Measurements from ENCODE around the gene CHRNA5.
"Not testable (repeated sequence)": the region's sequence is repeated elsewhere in the genome, so short reads cannot be mapped to it uniquely, and the experiment has no call there.

CHRNA5 gene

GRCh38 chr15:78565097-78565950 lies at the start of gene CHRNA5:
Gene CHRNA5, plus strand, starts transcription at chr15:78565520. Its CDS starts 200 bp downstream, at chr15:78565720.
- peak; percentile 75 for DNase-seq (ENCODE audit: low spot score)

GRCh38 chr15:78520035-78520434 lies 45.3 kb upstream of the CHRNA5 start:
- not testable (repeated sequence) for DNase-seq (ENCODE audit: low spot score)

DNA sequence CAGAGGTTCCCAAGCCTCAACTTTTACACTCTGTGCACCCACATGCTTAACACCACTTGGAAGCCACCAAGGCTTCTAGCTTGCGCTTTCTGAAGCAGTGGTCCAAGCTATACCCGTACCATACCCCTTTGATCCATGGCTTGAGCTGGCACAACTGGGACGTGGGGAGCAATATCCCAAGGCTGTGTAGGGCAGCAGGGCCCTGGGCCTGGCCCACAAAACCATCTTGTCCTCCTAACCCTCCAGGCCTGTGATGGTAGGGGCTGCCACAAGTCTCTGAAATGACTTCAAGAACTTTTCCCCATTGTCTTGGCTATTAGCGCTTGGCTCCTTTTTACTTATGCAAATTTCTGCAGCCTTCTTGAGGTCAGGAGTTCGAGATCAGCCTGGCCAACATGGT lies 41.1 kb upstream of the CHRNA5 start:
- DNase-seq (ENCODE audit: low spot score), result no peak

- DNase-seq (ENCODE audit: low spot score), result no peak
Observed at GRCh38 chr15:78527325-78527724, 38.0 kb upstream of the CHRNA5 start.

- no peak for DNase-seq (ENCODE audit: low spot score)
Observed at GRCh38 chr15:78533331-78533730, 32.0 kb upstream of the CHRNA5 start.

GRCh38 chr15:78536134-78536533 lies 29.2 kb upstream of the CHRNA5 start:
- no peak for DNase-seq (ENCODE audit: low spot score)

GRCh38 chr15:78537266-78537905 lies 27.9 kb upstream of the CHRNA5 start:
- no peak for DNase-seq (ENCODE audit: low spot score)

DNA sequence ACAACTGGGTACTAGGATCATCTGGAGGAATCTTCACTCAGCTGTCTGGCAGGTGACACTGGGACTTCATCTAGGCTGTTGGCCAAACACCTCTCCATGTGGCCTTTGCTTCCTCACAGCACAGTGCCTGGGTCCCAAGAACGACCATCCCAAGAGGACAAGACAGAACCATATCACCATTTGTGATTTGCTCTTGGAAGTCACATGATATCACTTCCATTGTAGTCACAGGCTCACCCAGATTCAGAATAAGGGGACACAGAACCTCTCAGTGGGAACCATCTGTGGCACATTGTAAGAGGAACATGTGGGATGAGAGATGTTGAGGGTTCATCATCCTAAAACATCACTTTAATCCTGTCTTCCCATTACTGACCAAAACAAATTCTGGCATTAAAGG lies 27.0 kb upstream of the CHRNA5 start:
- no peak for DNase-seq (ENCODE audit: low spot score)

DNA sequence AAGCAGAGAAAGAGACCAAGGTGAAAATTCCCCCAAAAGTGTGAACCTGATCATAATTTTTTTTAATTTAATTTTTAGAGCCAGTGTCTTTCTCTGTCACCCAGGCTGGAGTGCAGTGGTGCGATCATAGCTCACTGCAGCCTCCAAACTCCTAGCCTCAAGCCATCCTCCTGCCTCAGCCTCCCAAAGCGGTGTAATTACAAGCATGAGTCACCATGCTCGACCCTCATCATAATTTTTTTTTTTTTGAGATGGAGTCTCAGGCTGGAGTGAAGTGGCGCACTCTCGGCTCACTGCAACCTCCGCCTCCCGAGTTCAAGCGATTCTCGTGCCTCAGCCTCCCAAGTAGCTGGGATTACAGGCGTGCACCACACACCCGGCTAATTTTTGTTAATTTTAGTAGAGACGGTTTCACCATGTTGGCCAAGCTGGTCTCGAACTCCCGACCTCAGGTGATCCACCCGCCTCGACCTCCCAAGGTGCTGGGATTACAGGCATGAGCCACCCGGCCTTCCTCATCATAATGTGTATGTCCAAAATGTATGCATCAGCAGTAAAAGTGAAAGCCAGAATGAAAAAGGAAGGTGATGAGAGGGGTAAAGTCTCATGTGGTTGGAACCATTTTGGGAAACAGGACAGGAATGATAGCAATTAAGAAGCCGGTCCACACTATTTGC lies 25.7 kb upstream of the CHRNA5 start:
- not testable (repeated sequence) for DNase-seq (ENCODE audit: low spot score)

DNA sequence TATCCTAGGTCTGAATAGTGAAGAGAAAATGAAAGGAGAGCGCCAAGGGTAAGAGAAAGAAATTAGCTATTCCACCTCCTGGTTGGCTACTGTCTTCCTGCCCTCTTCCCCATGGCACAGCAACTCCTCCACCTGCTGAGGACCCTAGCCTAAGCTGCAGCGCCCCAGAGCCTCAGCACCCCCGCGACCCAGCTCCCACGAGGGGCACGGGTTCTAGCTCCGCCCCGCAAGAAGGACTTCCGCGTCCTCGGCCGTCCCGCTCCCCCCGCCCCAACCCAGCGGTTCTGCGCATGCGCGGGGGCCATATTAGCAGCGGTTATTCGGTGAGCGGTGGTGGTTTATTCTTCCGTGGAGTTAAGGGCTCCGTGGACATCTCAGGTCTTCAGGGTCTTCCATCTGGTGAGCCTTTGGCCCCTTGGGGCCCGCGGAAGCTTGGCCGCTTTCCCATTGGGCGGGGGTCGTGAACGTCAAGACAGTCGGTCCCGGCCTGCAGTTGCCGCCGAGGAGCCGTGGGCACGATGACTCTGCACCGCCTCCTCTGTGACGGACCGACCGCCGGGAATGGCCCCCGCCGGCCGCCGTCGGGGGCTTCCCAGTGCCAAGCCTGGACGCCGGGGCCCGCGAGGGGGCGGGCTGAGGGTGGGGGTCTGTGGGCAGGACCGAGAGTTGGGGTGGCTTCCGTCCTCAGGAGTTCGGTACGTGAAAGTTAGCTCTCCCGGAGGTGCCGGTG lies 25.0 kb upstream of the CHRNA5 start, which contains the start of gene PSMA4:
PSMA4 (plus strand) TSS at position 304 of the 730 bp plus-strand sequence. CDS start 1,484 bp downstream, outside the sequence.
- DNase-seq (ENCODE audit: low spot score), result peak; percentile 92

- DNase-seq (ENCODE audit: low spot score), result no peak
Observed at GRCh38 chr15:78540871-78541743, 24.2 kb upstream of the CHRNA5 start.

GRCh38 chr15:78541744-78542034 lies 23.6 kb upstream of the CHRNA5 start:
- DNase-seq (ENCODE audit: low spot score), result no peak

DNA sequence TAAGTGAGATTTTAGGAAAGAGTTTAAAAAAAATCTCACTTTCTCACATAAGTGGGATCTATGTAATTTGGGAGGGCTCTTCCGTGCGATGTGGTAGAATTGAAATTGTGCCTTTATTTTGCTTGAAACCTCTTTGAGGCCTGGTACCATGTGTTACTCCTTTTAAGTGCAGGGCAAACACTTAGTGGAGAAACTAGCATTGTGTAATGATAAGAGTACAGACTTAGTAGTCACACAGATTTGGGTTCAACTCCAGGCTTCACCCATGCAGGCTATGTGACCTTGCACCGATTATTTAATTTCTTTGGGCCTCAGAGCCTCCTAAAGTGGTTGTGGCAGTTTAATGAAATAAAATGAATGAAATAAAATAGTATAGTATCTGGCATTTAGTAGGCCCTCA lies 22.7 kb upstream of the CHRNA5 start:
- DNase-seq (ENCODE audit: low spot score), result no peak

GRCh38 chr15:78550194-78550593 lies 15.1 kb upstream of the CHRNA5 start:
- no peak for DNase-seq (ENCODE audit: low spot score)

DNA sequence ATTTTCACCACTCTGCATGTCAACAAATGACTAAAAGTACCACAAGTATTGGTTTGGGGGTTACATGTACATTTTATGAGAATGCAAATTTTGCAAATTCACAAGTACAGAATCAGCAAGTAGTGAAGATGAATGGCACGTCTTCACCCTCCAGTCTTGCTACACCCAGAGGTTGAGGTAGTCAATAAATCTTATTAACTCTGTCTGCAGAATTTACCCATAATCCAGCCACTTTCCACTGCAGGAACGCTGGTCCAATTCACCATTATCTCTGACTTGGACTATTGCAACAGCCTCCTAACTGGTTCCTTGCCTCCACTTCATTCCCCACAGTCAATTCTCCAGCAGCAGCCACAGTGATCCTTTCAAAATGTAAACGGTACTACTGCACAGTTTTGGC lies 14.5 kb upstream of the CHRNA5 start:
- no peak for DNase-seq (ENCODE audit: low spot score)

GRCh38 chr15:78551902-78552301 lies 13.4 kb upstream of the CHRNA5 start:
- no peak for DNase-seq (ENCODE audit: low spot score)

DNA sequence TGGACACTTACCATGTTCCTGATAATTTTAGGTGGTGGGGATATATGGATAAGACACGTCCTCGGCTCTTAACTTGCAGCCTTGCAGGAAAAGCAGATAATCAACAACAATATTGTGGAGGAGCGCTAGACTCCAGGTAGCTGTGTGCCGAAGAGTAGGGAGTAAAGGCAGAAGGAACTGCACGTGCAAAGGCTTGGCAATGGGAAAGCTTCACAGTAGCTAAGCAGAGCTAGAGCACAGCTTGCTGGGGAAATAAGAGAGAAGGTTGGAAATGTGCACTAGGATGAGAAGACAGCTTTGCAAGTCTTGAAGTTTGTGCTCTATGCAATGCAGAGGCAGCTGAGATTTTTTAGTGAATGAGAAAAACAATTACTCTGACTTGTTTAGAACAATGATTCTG lies 12.7 kb upstream of the CHRNA5 start:
- no peak for DNase-seq (ENCODE audit: low spot score)

DNA sequence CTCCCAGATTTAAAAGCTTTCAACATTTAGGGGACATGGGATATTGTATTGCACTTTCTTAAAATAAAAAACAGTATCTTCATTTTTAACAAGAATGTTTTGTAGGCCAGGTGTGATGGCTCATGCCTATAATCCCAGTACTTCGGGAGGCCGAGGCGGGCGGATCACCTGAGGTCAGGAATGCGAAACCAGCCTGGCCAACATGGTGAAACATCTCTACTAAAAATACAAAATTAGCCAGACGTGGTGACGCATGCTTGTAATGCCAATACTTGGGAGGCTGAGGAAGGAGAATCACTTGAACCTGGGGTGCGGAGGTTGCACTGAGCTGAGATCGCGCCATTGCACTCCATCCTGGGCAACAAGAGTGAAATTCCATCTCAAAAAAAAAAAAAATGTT lies 5.1 kb upstream of the CHRNA5 start:
- not testable (repeated sequence) for DNase-seq (ENCODE audit: low spot score)

DNA sequence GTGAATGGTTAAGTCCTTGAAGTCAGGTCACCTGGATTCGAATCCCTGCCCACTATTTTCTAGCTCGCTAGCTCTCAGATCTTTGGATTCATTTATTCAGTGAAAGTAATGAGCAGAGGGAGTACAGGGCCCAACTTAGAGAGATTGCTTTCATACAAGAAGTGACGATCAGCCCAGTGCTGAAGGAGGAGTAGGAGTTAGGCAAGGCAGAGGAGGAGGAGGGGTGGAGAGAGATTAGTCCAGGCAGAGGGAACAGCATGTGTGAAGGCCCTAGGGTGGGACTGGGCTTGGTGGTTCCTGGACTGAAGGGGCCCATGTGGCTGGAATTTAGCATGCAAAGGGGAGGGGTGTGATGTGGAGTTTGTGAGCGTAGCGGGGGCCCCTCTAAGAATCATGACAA lies 3.8 kb upstream of the CHRNA5 start:
- DNase-seq (ENCODE audit: low spot score), result no peak

GRCh38 chr15:78563092-78563491 lies 2.2 kb upstream of the CHRNA5 start:
- no peak for DNase-seq (ENCODE audit: low spot score)

GRCh38 chr15:78564743-78565096 lies 600 bp upstream of the CHRNA5 start:
- no peak for DNase-seq (ENCODE audit: low spot score)

Measured in CD4-positive, alpha-beta T cell treated with Interleukin-2 at 100 ng/mL for 4 hours (primary cell).